Upper lobe of left lung (tissue), 4 donors: ENCODE data around the gene PPP6R3.

Experiments used
- CTCF ChIP-seq, 6 experiments: fragments of 450-650 bp in 4 of 6; fragments of 200-600 bp in 2 of 6; sonication (generic) in 2 of 6; IDR thresholded peaks; one replicate each; pipeline ENCODE4 v1.5.1; 2016 to 2019; ENCODE audit warnings: antibody characterized with exemption in 6 of 6
- EP300 ChIP-seq, 4 donors: sonication (generic); formaldehyde crosslinking; IDR thresholded peaks; one replicate each; pipeline ENCODE4 v1.5.1; 2017; ENCODE audit warnings: antibody characterized with exemption in 4 of 4, control low read depth in 2 of 4
- POLR2A ChIP-seq, 4 donors: fragments of 450-650 bp; IDR thresholded peaks; one replicate each; pipeline ENCODE4 v1.5.1; 2016 to 2017; ENCODE audit warnings: antibody characterized with exemption in 4 of 4, mild to moderate bottlenecking in 2 of 4
- POLR2AphosphoS5 ChIP-seq, 2 donors: sonication (generic); formaldehyde crosslinking; IDR thresholded peaks; one replicate each; pipeline ENCODE4 v1.5.1; 2017; ENCODE audit warnings: antibody characterized with exemption in 2 of 2

GRCh38 chr11:68517121-68517741, 56.7 kb downstream of the PPP6R3 start:
- no peak for TF ChIP-seq CTCF (IDR thresholded peaks at IDR 0.05)
- no peak for TF ChIP-seq EP300 (IDR thresholded peaks at IDR 0.05)
- TF ChIP-seq POLR2A (IDR thresholded peaks at IDR 0.05), result no peak
- no peak for TF ChIP-seq POLR2AphosphoS5 (IDR thresholded peaks at IDR 0.05)
